ENCODE measurements around the gene ACKR2.

ACKR2 gene

GRCh38 chr3:42827023-42827422 lies 17.8 kb downstream of the ACKR2 start:
- peaks cover 21% of the 10 kb centered on the region for H3K4me1 ChIP-seq (ENCODE audit: insufficient read depth, low read length)
- no peaks in the 10 kb centered on the region for H3K36me3 ChIP-seq (ENCODE audit: insufficient read depth, low read length)
- peaks cover 1% of the 10 kb centered on the region for H3K9me3 ChIP-seq (ENCODE audit: low read length)
- no peak overlapping the region for H3K4me3 ChIP-seq (ENCODE audit: low read length)
- no peaks in the 10 kb centered on the region for H3K27me3 ChIP-seq (ENCODE audit: insufficient read depth, low read length)
- H2AFZ ChIP-seq (ENCODE audit: low read depth, low read length) = no peak overlapping the region

GRCh38 chr3:42827654-42828053 lies 18.4 kb downstream of the ACKR2 start:
- H3K4me1 ChIP-seq (ENCODE audit: insufficient read depth, low read length) = peaks cover 20% of the 10 kb centered on the region
- H2AFZ ChIP-seq (ENCODE audit: low read depth, low read length) = no peak overlapping the region
- H3K4me3 ChIP-seq (ENCODE audit: low read length) = no peak overlapping the region
- peaks cover 1% of the 10 kb centered on the region for H3K9me3 ChIP-seq (ENCODE audit: low read length)
- H3K27me3 ChIP-seq (ENCODE audit: insufficient read depth, low read length) = no peaks in the 10 kb centered on the region
- no peaks in the 10 kb centered on the region for H3K36me3 ChIP-seq (ENCODE audit: insufficient read depth, low read length)

- no peaks in the 10 kb centered on the region for H3K27me3 ChIP-seq (ENCODE audit: insufficient read depth, low read length)
- H3K4me1 ChIP-seq (ENCODE audit: insufficient read depth, low read length) = peaks cover 8% of the 10 kb centered on the region
- no peaks in the 10 kb centered on the region for H3K36me3 ChIP-seq (ENCODE audit: insufficient read depth, low read length)
- no peak overlapping the region for H3K4me3 ChIP-seq (ENCODE audit: low read length)
- no peak overlapping the region for H2AFZ ChIP-seq (ENCODE audit: low read depth, low read length)
- peaks cover 1% of the 10 kb centered on the region for H3K9me3 ChIP-seq (ENCODE audit: low read length)
Measured at GRCh38 chr3:42829083-42829627, 19.9 kb downstream of the ACKR2 start.

GRCh38 chr3:42829628-42830436 lies 20.6 kb downstream of the ACKR2 start:
- H3K27me3 ChIP-seq (ENCODE audit: insufficient read depth, low read length) = no peaks in the 10 kb centered on the region
- no peaks in the 10 kb centered on the region for H3K36me3 ChIP-seq (ENCODE audit: insufficient read depth, low read length)
- no peak overlapping the region for H2AFZ ChIP-seq (ENCODE audit: low read depth, low read length)
- peaks cover 8% of the 10 kb centered on the region for H3K4me1 ChIP-seq (ENCODE audit: insufficient read depth, low read length)
- H3K9me3 ChIP-seq (ENCODE audit: low read length) = no peaks in the 10 kb centered on the region
- no peak overlapping the region for H3K4me3 ChIP-seq (ENCODE audit: low read length)

GRCh38 chr3:42830437-42831320 lies 21.4 kb downstream of the ACKR2 start:
- H3K4me1 ChIP-seq (ENCODE audit: insufficient read depth, low read length) = peaks cover 8% of the 10 kb centered on the region

GRCh38 chr3:42831321-42831713 lies 22.1 kb downstream of the ACKR2 start:
- no peaks in the 10 kb centered on the region for H3K36me3 ChIP-seq (ENCODE audit: insufficient read depth, low read length)
- no peaks in the 10 kb centered on the region for H3K9me3 ChIP-seq (ENCODE audit: low read length)
- peak overlapping the region; percentile 23 for H2AFZ ChIP-seq (ENCODE audit: low read depth, low read length)
- H3K27me3 ChIP-seq (ENCODE audit: insufficient read depth, low read length) = no peaks in the 10 kb centered on the region
- H3K4me1 ChIP-seq (ENCODE audit: insufficient read depth, low read length) = peaks cover 2% of the 10 kb centered on the region
- H3K4me3 ChIP-seq (ENCODE audit: low read length) = no peak overlapping the region

More at GRCh38 chr3:42830437-42831320, 21.4 kb downstream of the ACKR2 start:
- Histone ChIP-seq H3K27me3 (ENCODE audit: insufficient read depth, low read length) (no peaks in the 10 kb centered on the region), H2AFZ (ENCODE audit: low read depth, low read length) (peak overlapping the region; percentile 23), H3K36me3 (ENCODE audit: insufficient read depth, low read length) (no peaks in the 10 kb centered on the region), H3K4me3 (ENCODE audit: low read length) (no peak overlapping the region), H3K9me3 (ENCODE audit: low read length) (no peaks in the 10 kb centered on the region)

GRCh38 chr3:42836150-42837123 lies 27.2 kb downstream of the ACKR2 start:
- H3K9me3 ChIP-seq (ENCODE audit: low read length) = no peaks in the 10 kb centered on the region
- H3K4me3 ChIP-seq (ENCODE audit: low read length) = no peak overlapping the region
- H3K4me1 ChIP-seq (ENCODE audit: insufficient read depth, low read length) = no peaks in the 10 kb centered on the region
- no peak overlapping the region for H2AFZ ChIP-seq (ENCODE audit: low read depth, low read length)
- no peaks in the 10 kb centered on the region for H3K27me3 ChIP-seq (ENCODE audit: insufficient read depth, low read length)
- no peaks in the 10 kb centered on the region for H3K36me3 ChIP-seq (ENCODE audit: insufficient read depth, low read length)

- Histone ChIP-seq H2AFZ (ENCODE audit: low read depth, low read length) (no peak overlapping the region), H3K9me3 (ENCODE audit: low read length) (no peaks in the 10 kb centered on the region), H3K27me3 (ENCODE audit: insufficient read depth, low read length) (no peaks in the 10 kb centered on the region), H3K4me3 (ENCODE audit: low read length) (no peak overlapping the region), H3K36me3 (ENCODE audit: insufficient read depth, low read length) (no peaks in the 10 kb centered on the region), H3K4me1 (ENCODE audit: insufficient read depth, low read length) (no peaks in the 10 kb centered on the region)
Measured at GRCh38 chr3:42838571-42838970, 29.3 kb downstream of the ACKR2 start.

- H3K9me3 ChIP-seq (ENCODE audit: low read length) = no peaks in the 10 kb centered on the region
Measured at GRCh38 chr3:42839616-42840015, 30.4 kb downstream of the ACKR2 start.

GRCh38 chr3:42841332-42841731 lies 32.1 kb downstream of the ACKR2 start:
- Histone ChIP-seq H3K9me3 (ENCODE audit: low read length) (no peaks in the 10 kb centered on the region), H3K4me3 (ENCODE audit: low read length) (no peak overlapping the region), H2AFZ (ENCODE audit: low read depth, low read length) (no peak overlapping the region), H3K36me3 (ENCODE audit: insufficient read depth, low read length) (no peaks in the 10 kb centered on the region), H3K4me1 (ENCODE audit: insufficient read depth, low read length) (no peaks in the 10 kb centered on the region), H3K27me3 (ENCODE audit: insufficient read depth, low read length) (peaks cover under 1% of the 10 kb centered on the region)

More at GRCh38 chr3:42839616-42840015, 30.4 kb downstream of the ACKR2 start:
- Histone ChIP-seq H3K36me3 (ENCODE audit: insufficient read depth, low read length) (no peaks in the 10 kb centered on the region), H3K27me3 (ENCODE audit: insufficient read depth, low read length) (no peaks in the 10 kb centered on the region), H3K4me3 (ENCODE audit: low read length) (no peak overlapping the region), H2AFZ (ENCODE audit: low read depth, low read length) (no peak overlapping the region), H3K4me1 (ENCODE audit: insufficient read depth, low read length) (no peaks in the 10 kb centered on the region)

GRCh38 chr3:42843713-42844411 lies 34.6 kb downstream of the ACKR2 start:
- peaks cover 4% of the 10 kb centered on the region for H3K27me3 ChIP-seq (ENCODE audit: insufficient read depth, low read length)
- H3K9me3 ChIP-seq (ENCODE audit: low read length) = no peaks in the 10 kb centered on the region
- H3K36me3 ChIP-seq (ENCODE audit: insufficient read depth, low read length) = no peaks in the 10 kb centered on the region
- no peak overlapping the region for H2AFZ ChIP-seq (ENCODE audit: low read depth, low read length)
- H3K4me1 ChIP-seq (ENCODE audit: insufficient read depth, low read length) = no peaks in the 10 kb centered on the region
- H3K4me3 ChIP-seq (ENCODE audit: low read length) = no peak overlapping the region

GRCh38 chr3:42844412-42844713 lies 35.1 kb downstream of the ACKR2 start:
- peaks cover 4% of the 10 kb centered on the region for H3K27me3 ChIP-seq (ENCODE audit: insufficient read depth, low read length)
- no peak overlapping the region for H3K4me3 ChIP-seq (ENCODE audit: low read length)
- H3K4me1 ChIP-seq (ENCODE audit: insufficient read depth, low read length) = no peaks in the 10 kb centered on the region
- H3K36me3 ChIP-seq (ENCODE audit: insufficient read depth, low read length) = no peaks in the 10 kb centered on the region
- H2AFZ ChIP-seq (ENCODE audit: low read depth, low read length) = no peak overlapping the region
- no peaks in the 10 kb centered on the region for H3K9me3 ChIP-seq (ENCODE audit: low read length)
